Esophagus muscularis mucosa (tissue), 4 donors: Measurements from ENCODE around the gene UBXN6. TPM values are rescaled to one million over a fixed set of nuclear protein-coding genes. Genes with fewer than 3 reads are reported as not detected.
A peak's percentile ranks its signal among the peaks of the same experiment; 100 is the strongest.

Experiments used
- DNase-seq: peaks from one replicate; pipeline ENCODE4 v3.0.0-alpha.2; 2017; ENCODE audit errors: extremely low spot score
- H3K27ac ChIP-seq, 4 donors: fragments of 200-600 bp; sonication (generic); replicated peaks in 1 of 4; 1 replicate in 3 of 4; 2 replicates in 1 of 4; pipeline ENCODE4 v1.5.1; 2016 to 2019; ENCODE audit warnings: mild to moderate bottlenecking in 1 of 4
- H3K27me3 ChIP-seq, 4 donors: fragments of 200-600 bp; sonication (generic); one replicate each; pipeline versions ENCODE4 v1.5.1 to v1.6.0; 2016 to 2019
- H3K36me3 ChIP-seq, 4 donors: fragments of 200-600 bp; sonication (generic); one replicate each; pipeline ENCODE4 v1.5.1; 2016 to 2019
- H3K4me1 ChIP-seq, 4 donors: fragments of 200-600 bp; sonication (generic); one replicate each; pipeline ENCODE4 v1.5.1; 2016 to 2019
- H3K4me3 ChIP-seq, 4 donors: fragments of 200-600 bp; sonication (generic); 1 replicate in 2 of 4; 2 replicates in 2 of 4; pipeline ENCODE4 v1.5.1; 2016 to 2019; ENCODE audit warnings: mild to moderate bottlenecking in 4 of 4, moderate library complexity in 1 of 4
- H3K9me3 ChIP-seq, 4 donors: fragments of 200-600 bp; sonication (generic); 1 replicate in 3 of 4; 2 replicates in 1 of 4; pipeline ENCODE4 v1.5.1; 2016 to 2019
- CTCF ChIP-seq, 3 experiments: fragments of 200-600 bp in 2 of 3; fragments of 450-650 bp in 1 of 3; sonication (generic) in 2 of 3; IDR thresholded peaks; one replicate each; pipeline ENCODE4 v1.5.1; 2017 to 2019; ENCODE audit warnings: antibody characterized with exemption in 3 of 3, mild to moderate bottlenecking in 2 of 3, moderate library complexity in 1 of 3
- EP300 ChIP-seq: sonication (generic); formaldehyde crosslinking; IDR thresholded peaks from one replicate; pipeline ENCODE4 v1.6.1; 2017; ENCODE audit warnings: antibody characterized with exemption
- POLR2A ChIP-seq: fragments of 450-650 bp; IDR thresholded peaks from one replicate; pipeline ENCODE4 v1.6.1; 2017; ENCODE audit warnings: antibody characterized with exemption, moderate library complexity, mild to moderate bottlenecking, low read depth
- POLR2AphosphoS5 ChIP-seq, 2 donors: sonication (generic); formaldehyde crosslinking; IDR thresholded peaks; one replicate each; pipeline ENCODE4 v1.6.1; 2017; ENCODE audit warnings: antibody characterized with exemption in 2 of 2
- WGBS: methylation state at CpG from one replicate; pipeline ENCODE4 v1.1.5; 2018; 5-methylcytosine and 5-hydroxymethylcytosine counted together
- intact Hi-C: fragments of 100-400 bp; cut with DNase I; formaldehyde crosslinking; loops from one replicate; pipeline ENCODE4 v1.15.1; 2023
- total RNA-seq, 4 donors: library from RNA; depleted of rRNA; stranded (reverse); fragments of >200 nt; gene quantifications; one replicate each; pipeline versions ENCODE4 v1.1.0 to v1.2.1, GENCODE V29; 2016

UBXN6 gene
- total RNA-seq, 4 donors from 2014 or later: 65.2 to 190 (median 98.8) TPM

- Histone ChIP-seq H3K4me1 (peaks cover 0 to 59% (median 29%) of the 10 kb centered on the region in 4 donors), H3K36me3 (peaks cover 50 to 100% (median 98%) of the 10 kb centered on the region in 4 donors), H3K9me3 (no peaks in the 10 kb centered on the region), H3K27ac (peak overlapping the region; percentile 27 to 65 (median 44)), H3K4me3 (no peak overlapping the region), H3K27me3 (no peaks in the 10 kb centered on the region)
- WGBS: 76% methylated on average over 24 of the region's 37 CpGs
- intact Hi-C loops: no loop called here
- TF ChIP-seq CTCF (IDR thresholded peaks at IDR 0.05) (no peak), POLR2A (no peak), EP300 (no peak), POLR2AphosphoS5 (IDR thresholded peaks at IDR 0.05) (no peak)
- DNase-seq: no peak
Observed at GRCh38 chr19:4502282-4503131, 44.9 kb upstream of the UBXN6 start.

- H3K4me3 ChIP-seq: no peak overlapping the region
- peaks cover 0 to 51% (median 23%) of the 10 kb centered on the region in 4 donors for H3K4me1 ChIP-seq
- H3K36me3 ChIP-seq: peaks cover 58 to 100% (median 98%) of the 10 kb centered on the region in 4 donors
- TF ChIP-seq POLR2AphosphoS5 (IDR thresholded peaks at IDR 0.05) (no peak), EP300 (no peak), POLR2A (no peak), CTCF (IDR thresholded peaks at IDR 0.05) (no peak)
- no peaks in the 10 kb centered on the region for H3K9me3 ChIP-seq
- no peaks in the 10 kb centered on the region for H3K27me3 ChIP-seq
- intact Hi-C loops: no loop called here
- H3K27ac ChIP-seq: peak overlapping the region in 2 of 4 donors; percentile 41 to 65
- WGBS: 78% methylated on average over 16 of the region's 25 CpGs
- no peak for DNase-seq
Observed at GRCh38 chr19:4501691-4502090, 44.1 kb upstream of the UBXN6 start.

- no peak for TF ChIP-seq EP300
- no peak for TF ChIP-seq CTCF (IDR thresholded peaks at IDR 0.05)
- no peak for TF ChIP-seq POLR2A
- no peak for TF ChIP-seq POLR2AphosphoS5 (IDR thresholded peaks at IDR 0.05)
- no peak for DNase-seq
- Histone ChIP-seq H3K27ac (peak overlapping the region in 2 of 4 donors; percentile 41 to 65), H3K4me1 (peaks cover 0 to 44% (median 21%) of the 10 kb centered on the region in 4 donors), H3K27me3 (no peaks in the 10 kb centered on the region), H3K36me3 (peaks cover 64 to 100% (median 98%) of the 10 kb centered on the region in 4 donors), H3K4me3 (no peak overlapping the region), H3K9me3 (no peaks in the 10 kb centered on the region)
- intact Hi-C loops: no loop called here
- WGBS: 88% methylated on average over 24 of the region's 29 CpGs
Observed at GRCh38 chr19:4500841-4501591, 43.4 kb upstream of the UBXN6 start.

GRCh38 chr19:4499855-4500254 lies 42.3 kb upstream of the UBXN6 start:
- Histone ChIP-seq H3K9me3 (no peaks in the 10 kb centered on the region), H3K4me1 (peaks cover 0 to 32% (median 21%) of the 10 kb centered on the region in 4 donors), H3K27ac (no peak overlapping the region), H3K36me3 (peaks cover 62 to 99% (median 95%) of the 10 kb centered on the region in 4 donors), H3K4me3 (no peak overlapping the region), H3K27me3 (no peaks in the 10 kb centered on the region)
- 87% methylated on average over 13 of the region's 15 CpGs for WGBS
- TF ChIP-seq POLR2AphosphoS5 (IDR thresholded peaks at IDR 0.05): no peak
- no peak for TF ChIP-seq POLR2A
- TF ChIP-seq CTCF (IDR thresholded peaks at IDR 0.05): no peak
- TF ChIP-seq EP300: no peak
- intact Hi-C loops: no loop called here
- DNase-seq: no peak
